Kidney (tissue), 14 donors: ENCODE results near the gene RNU7-1. TPM values are rescaled to one million over a fixed set of nuclear protein-coding genes. Genes with fewer than 3 reads are reported as not detected.

Experiments
- DNase-seq, 5 donors: peaks; one replicate each; pipeline ENCODE4 v3.0.0-alpha.2; 2013 to 2020
- FAIRE-seq: peaks from 2 replicates; lab custom pipeline; 2012; peaks lifted over from hg19 to GRCh38; lab: Jason Lieb, UNC
- H3K27ac ChIP-seq, 2 donors: one replicate each; pipeline ENCODE4 v1.7.0; 2013; ENCODE audit warnings: low read depth in 2 of 2, low read length in 2 of 2, inconsistent platforms in 1 of 2
- H3K27me3 ChIP-seq: one replicate; pipeline ENCODE4 v1.7.1; 2013; ENCODE audit warnings: low read length, inconsistent platforms; ENCODE audit not compliant: control insufficient read depth, insufficient read depth
- H3K36me3 ChIP-seq, 3 donors: one replicate each; pipeline versions ENCODE4 v1.7.0 to v1.7.1; 2013; ENCODE audit warnings: low read length in 3 of 3, control low read depth in 1 of 3, inconsistent platforms in 1 of 3; ENCODE audit not compliant: insufficient read depth in 3 of 3, control insufficient read depth in 2 of 3
- H3K4me1 ChIP-seq, 3 donors: one replicate each; pipeline versions ENCODE4 v1.7.0 to v1.7.1; 2013; ENCODE audit warnings: low read length in 3 of 3, inconsistent platforms in 1 of 3, low read depth in 1 of 3; ENCODE audit not compliant: control insufficient read depth in 2 of 3, insufficient read depth in 2 of 3
- H3K4me3 ChIP-seq, 3 donors: one replicate each; pipeline versions ENCODE4 v1.7.0 to v1.8.1; 2013; ENCODE audit warnings: low read length in 3 of 3, control low read depth in 1 of 3, inconsistent platforms in 1 of 3
- H3K9ac ChIP-seq, 3 donors: one replicate each; pipeline versions ENCODE4 v1.7.0 to v1.7.1; 2013; ENCODE audit warnings: low read length in 3 of 3, control low read depth in 1 of 3, inconsistent platforms in 1 of 3
- H3K9me3 ChIP-seq, 3 donors: one replicate each; pipeline versions ENCODE4 v1.7.0 to v1.7.1; 2013; ENCODE audit warnings: low read length in 3 of 3, control low read depth in 1 of 3, inconsistent platforms in 1 of 3; ENCODE audit not compliant: control insufficient read depth in 2 of 3, insufficient read depth in 1 of 3
- intact Hi-C: fragments of 100-400 bp; cut with DNase I; formaldehyde crosslinking; loops from one replicate; pipeline ENCODE4 v1.11.1; 2022
- polyA plus RNA-seq: library from polyadenylated mRNA; stranded (reverse); fragments of 350-450 nt; fragmentation: Illumina TruSeq; extraction: RNeasy Lipid Tissue Mini Kit (QIAGEN cat#74804); gene quantifications from one replicate; pipeline ENCODE4 v1.2.3, GENCODE V29; 2014; ENCODE audit warnings: low read depth, low replicate concordance; ENCODE audit not compliant: insufficient read depth
- total RNA-seq: library from RNA; stranded (reverse); fragmentation: NEBNext Ultra II Directional; extraction: Animal tissue kit (Norgen Biotek cat#: 25700); gene quantifications from one replicate; pipeline ENCODE4 v1.2.1, GENCODE V29; 2021
- TF ChIP-seq, protein P1 (sequence below): IDR thresholded peaks from 3 replicates; pipeline ENCODE4 v1.5.1; 2012; ENCODE audit warnings: mild to moderate bottlenecking, moderate library complexity, borderline replicate concordance; ENCODE audit not compliant: insufficient read depth; ENCODE audit errors: extremely low read depth
- donor health status: control.
- donor health status: control.
- donor health status: control.
- donor health status: control.
- donor health status: control.
- donor health status: DM: yes; HTN: yes; CAD: no.
- donor health status: Normal renal cell carcinoma (clear cell type).

RNU7-1 gene
- total and polyA plus RNA-seq, 2 donors from 2014 or later = not detected

DNA sequence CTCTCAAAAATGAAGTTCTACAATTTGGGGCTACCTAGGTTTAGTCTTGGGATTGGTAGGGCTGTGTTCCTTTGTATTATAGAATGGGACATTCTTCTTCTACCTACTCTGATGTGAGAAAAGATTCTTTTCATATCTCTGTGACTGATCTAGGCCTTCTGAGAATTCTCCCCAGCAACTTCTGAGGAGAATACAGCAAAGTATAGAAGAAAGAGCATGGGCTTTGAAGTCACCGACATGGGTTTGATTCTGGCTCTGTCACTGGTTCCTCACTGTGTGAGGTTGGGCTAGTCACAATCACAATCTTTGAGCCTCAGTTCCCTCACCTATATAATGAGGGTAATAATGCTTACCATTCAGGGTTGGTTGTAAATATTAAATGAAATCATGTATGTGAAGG lies 10.8 kb upstream of the RNU7-1 start:
- Histone ChIP-seq H3K36me3 (peaks cover 2 to 10% (median 3%) of the 10 kb centered on the region in 3 donors), H3K9me3 (no peaks in the 10 kb centered on the region), H3K9ac (no peak overlapping the region), H3K4me1 (peaks cover 0 to 24% (median 18%) of the 10 kb centered on the region in 3 donors), H3K27ac (no peak overlapping the region), H3K4me3 (no peak overlapping the region), H3K27me3 (no peaks in the 10 kb centered on the region)
- intact Hi-C loops = no loop called here
- TF ChIP-seq, protein P1, sequence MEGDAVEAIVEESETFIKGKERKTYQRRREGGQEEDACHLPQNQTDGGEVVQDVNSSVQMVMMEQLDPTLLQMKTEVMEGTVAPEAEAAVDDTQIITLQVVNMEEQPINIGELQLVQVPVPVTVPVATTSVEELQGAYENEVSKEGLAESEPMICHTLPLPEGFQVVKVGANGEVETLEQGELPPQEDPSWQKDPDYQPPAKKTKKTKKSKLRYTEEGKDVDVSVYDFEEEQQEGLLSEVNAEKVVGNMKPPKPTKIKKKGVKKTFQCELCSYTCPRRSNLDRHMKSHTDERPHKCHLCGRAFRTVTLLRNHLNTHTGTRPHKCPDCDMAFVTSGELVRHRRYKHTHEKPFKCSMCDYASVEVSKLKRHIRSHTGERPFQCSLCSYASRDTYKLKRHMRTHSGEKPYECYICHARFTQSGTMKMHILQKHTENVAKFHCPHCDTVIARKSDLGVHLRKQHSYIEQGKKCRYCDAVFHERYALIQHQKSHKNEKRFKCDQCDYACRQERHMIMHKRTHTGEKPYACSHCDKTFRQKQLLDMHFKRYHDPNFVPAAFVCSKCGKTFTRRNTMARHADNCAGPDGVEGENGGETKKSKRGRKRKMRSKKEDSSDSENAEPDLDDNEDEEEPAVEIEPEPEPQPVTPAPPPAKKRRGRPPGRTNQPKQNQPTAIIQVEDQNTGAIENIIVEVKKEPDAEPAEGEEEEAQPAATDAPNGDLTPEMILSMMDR = no peak
- DNase-seq = no peak
- FAIRE-seq = no peak

DNA sequence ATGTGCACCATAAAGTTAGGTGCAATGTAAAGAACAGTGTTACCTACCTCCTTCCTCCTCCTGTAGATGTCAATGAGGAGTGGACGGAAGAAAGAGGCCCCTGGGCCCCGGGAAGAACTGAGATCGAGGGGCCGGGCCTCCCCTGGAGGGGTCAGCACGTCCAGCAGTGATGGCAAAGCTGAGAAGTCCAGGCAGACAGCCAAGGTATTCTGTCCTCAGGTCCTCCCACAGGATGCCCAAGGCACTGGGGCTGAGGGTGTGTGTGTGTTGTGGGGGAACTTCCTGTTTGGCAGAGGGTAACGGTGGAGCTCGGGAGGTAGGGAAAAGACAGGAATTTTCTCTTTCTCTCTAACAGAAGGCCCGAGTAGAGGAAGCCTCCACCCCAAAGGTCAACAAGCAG lies 9.5 kb upstream of the RNU7-1 start:
- intact Hi-C loops = no loop called here

DNA sequence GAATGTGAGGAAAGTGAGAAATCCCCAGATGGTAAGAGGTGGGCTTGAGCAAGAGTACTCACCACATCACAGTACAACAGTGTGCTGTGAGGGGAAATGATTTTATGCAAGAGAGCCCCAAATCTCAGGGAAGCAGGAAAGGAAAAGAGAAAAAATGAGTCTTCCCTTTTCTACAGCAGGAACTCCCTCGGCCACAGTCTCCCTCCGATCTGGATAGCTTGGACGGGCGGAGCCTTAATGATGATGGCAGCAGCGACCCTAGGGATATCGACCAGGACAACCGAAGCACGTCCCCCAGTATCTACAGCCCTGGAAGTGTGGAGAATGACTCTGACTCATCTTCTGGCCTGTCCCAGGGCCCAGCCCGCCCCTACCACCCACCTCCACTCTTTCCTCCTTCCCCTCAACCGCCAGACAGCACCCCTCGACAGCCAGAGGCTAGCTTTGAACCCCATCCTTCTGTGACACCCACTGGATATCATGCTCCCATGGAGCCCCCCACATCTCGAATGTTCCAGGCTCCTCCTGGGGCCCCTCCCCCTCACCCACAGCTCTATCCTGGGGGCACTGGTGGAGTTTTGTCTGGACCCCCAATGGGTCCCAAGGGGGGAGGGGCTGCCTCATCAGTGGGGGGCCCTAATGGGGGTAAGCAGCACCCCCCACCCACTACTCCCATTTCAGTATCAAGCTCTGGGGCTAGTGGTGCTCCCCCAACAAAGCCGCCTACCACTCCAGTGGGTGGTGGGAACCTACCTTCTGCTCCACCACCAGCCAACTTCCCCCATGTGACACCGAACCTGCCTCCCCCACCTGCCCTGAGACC lies 8.0 kb upstream of the RNU7-1 start:
- Histone ChIP-seq H3K9ac (no peak overlapping the region), H3K27me3 (no peaks in the 10 kb centered on the region), H3K4me3 (no peak overlapping the region), H3K9me3 (no peaks in the 10 kb centered on the region), H3K4me1 (peaks cover 0 to 21% (median 21%) of the 10 kb centered on the region in 3 donors), H3K27ac (no peak overlapping the region), H3K36me3 (peaks cover 2 to 10% (median 3%) of the 10 kb centered on the region in 3 donors)
- TF ChIP-seq, protein P1 = no peak
- intact Hi-C loops = no loop called here
- no peak for FAIRE-seq
- peak in 2 of 5 donors; percentile 65 to 73 for DNase-seq

More for the DNA sequence above, 9.5 kb upstream of the RNU7-1 start:
- Histone ChIP-seq H3K27me3 (no peaks in the 10 kb centered on the region), H3K9me3 (no peaks in the 10 kb centered on the region), H3K9ac (no peak overlapping the region), H3K4me1 (peaks cover 0 to 31% (median 29%) of the 10 kb centered on the region in 3 donors), H3K4me3 (no peak overlapping the region), H3K36me3 (peaks cover 2 to 10% (median 3%) of the 10 kb centered on the region in 3 donors), H3K27ac (peak overlapping the region; percentile 38 to 73)
- TF ChIP-seq, protein P1 = no peak
- DNase-seq = peak in 1 of 5 donors; percentile 77
- no peak for FAIRE-seq
